VCaP (cell line): ENCODE data around the gene NPHP4.

Source experiments
- H3K27ac ChIP-seq: fragments of 450-650 bp; 2 replicates; pipeline ENCODE4 v1.5.1; 2017
- TF ChIP-seq, protein P1 (sequence below): fragments of 450-650 bp; conservative IDR thresholded peaks from 2 replicates; pipeline ENCODE4 v1.5.1; 2017; ENCODE audit warnings: mild to moderate bottlenecking, moderate library complexity

The NPHP4 gene

DNA sequence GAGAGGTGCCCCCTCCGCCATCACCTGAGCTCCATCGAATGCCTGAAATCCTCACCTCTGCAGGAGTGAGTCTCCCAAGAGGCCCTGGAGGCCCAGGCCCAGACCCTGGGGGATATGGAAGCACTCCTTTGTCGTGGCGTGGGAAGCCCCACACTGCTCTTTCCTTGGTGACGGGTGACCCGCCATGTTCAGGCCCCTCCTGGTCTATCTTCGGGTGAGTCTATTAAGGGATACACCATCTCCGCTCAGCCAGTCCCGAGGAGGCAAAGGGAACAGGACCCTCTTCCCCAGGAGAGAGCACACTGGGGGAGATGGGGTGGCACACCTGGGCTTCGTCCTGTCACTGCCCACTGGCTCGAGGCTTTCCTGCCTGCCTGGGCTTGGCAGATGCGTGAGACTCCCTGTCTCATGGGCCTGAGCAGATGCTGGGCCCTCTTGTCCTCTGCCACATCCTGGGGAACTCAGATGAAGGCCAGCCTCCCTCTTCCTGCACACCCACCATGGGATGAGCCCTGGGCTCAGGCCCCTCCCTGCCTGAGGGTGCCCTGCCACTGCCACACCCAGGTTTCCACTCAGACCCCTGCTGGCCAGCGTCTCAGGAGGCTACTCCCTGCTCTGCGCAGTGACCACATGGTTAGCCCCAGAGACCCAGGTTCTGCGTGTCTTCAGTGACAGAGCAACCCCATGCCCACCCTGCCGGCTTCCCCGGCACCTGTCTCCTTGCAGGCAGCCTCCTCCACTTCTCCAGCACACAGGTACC lies 3.8 kb upstream of the NPHP4 start:
- TF ChIP-seq, protein P1, sequence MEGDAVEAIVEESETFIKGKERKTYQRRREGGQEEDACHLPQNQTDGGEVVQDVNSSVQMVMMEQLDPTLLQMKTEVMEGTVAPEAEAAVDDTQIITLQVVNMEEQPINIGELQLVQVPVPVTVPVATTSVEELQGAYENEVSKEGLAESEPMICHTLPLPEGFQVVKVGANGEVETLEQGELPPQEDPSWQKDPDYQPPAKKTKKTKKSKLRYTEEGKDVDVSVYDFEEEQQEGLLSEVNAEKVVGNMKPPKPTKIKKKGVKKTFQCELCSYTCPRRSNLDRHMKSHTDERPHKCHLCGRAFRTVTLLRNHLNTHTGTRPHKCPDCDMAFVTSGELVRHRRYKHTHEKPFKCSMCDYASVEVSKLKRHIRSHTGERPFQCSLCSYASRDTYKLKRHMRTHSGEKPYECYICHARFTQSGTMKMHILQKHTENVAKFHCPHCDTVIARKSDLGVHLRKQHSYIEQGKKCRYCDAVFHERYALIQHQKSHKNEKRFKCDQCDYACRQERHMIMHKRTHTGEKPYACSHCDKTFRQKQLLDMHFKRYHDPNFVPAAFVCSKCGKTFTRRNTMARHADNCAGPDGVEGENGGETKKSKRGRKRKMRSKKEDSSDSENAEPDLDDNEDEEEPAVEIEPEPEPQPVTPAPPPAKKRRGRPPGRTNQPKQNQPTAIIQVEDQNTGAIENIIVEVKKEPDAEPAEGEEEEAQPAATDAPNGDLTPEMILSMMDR, result no peak
- H3K27ac ChIP-seq, result no peak overlapping the region

DNA sequence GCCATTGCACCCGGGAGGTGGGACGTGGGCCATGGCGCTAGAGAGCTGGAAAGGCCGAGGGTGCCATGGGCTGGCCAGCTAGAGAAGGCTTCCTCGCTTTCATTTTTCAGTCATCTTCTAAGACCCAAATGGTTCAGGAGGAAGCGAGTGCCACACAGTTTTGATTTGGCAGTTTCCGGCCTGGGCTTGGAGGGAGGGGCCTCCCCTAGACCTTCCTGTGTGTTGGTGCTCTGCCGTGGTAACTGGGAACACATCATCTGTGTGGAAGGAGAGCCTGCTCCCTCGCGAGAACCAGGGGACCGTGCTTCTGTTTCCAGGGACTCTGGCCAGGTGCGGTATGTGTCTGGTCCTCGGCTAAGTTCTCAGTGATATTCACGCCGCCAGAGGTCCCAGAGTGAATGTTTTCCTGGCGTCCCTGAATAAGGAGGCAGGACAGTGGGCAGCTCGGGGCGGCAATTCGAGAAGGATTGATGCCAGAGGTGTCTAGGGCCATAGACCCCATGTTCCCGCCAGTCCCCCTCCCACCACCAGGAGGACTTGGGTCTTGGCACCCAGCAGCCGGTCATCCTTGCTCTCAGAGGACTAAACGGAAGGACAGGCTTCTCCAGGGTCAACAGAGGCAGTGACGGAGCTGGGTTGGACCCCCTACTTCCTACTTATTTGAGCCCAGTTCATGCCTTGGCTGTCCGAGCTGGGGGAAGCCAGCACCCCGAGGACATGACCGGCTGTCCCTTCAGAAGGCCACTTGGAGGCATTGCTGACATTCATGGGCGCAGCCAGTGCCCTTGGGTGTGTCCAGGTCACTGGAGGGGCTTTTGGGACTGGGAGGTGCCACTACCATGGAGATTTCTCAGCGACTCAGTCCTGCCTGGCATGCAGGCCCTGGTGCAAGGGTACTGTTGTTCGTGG lies 2.7 kb upstream of the NPHP4 start:
- H3K27ac ChIP-seq, result no peak overlapping the region
- TF ChIP-seq, protein P1, result no peak

DNA sequence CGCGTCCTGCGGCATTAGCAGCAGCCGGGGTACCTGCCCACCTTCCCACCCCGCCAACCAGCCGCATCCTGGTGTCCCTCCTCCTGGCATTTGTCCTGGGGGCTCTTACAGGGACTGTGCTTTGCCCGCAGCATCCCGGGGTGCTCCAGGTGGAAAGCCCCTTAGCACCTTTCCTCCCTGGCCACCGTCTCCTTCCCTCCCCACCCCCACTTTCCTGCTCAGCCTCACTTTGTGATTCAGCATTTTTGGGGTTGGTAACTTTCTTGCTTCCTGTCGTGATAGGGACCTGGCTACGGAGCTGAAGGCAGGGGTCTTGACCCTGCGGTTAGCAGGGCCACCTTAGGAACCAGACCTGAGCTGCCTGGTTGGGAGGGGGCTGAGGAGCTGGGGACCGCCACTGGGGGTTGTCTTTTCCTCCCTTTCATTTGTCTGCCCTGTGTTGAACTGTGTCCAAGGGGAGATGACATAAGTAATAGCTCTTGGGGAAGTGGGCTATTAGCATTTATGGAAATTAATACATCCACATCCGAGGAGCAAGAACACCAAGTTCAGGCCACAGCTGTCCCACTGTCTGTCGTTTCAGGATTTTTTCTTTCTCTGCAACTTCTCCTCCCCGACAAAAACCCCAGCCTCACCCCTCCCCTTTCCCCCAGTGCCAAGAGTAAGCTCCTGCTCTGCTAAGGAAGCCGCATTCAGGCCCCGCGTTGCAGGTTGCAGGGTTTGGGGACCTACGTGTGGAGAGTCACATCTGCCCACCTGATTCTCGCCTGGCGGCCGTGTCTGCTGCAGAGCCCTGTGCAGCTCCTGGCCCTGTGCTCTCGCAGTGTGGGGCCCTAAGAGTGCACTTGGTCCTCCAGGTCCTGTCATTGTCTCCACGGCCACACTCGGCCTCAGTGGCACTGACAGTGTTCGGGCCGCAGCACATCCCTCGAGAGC lies 1.6 kb upstream of the NPHP4 start:
- H3K27ac ChIP-seq, result peak overlapping the region; percentile 78; the same call in 1 of the 2 replicates
- TF ChIP-seq, protein P1, result no peak

DNA sequence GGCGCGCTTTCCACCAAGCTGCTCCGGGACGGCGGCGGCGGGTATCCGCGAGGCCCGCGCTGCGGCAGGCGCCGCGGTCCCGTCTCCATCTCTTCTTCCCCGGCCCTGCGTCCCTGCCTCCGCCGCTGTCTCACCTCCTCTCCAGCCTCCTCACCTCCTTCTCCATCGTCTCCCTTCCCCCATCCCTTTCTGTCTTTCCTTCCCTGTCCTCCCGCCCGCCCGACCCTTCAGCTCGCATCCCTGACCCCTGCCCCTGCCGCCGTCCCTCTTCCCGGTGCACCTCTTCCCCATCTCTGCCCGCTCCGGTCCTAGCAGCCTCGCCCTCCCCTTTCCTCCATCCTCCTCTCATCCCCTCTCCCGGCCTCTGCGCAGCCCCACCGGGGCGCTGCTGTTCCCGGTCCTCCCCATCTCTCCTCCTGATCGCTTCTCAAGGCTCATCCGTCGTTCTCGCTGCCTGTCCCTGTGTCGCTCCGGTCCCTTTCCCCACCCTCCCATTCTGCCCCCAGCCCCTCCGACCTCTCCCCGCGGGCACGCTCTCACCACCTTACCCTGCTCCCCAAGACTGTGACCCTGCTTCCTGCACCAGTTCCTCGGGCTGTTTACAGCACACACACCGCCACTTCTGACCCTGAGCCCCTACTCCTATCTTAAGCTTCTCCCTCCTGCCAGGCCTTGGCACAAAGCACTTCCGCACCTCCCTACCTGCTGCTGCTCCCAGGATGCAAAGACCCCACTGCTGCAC lies 760 bp upstream of the NPHP4 start:
- TF ChIP-seq, protein P1, result no peak
- peak overlapping the region; percentile 78; the same call in 1 of the 2 replicates for H3K27ac ChIP-seq

DNA sequence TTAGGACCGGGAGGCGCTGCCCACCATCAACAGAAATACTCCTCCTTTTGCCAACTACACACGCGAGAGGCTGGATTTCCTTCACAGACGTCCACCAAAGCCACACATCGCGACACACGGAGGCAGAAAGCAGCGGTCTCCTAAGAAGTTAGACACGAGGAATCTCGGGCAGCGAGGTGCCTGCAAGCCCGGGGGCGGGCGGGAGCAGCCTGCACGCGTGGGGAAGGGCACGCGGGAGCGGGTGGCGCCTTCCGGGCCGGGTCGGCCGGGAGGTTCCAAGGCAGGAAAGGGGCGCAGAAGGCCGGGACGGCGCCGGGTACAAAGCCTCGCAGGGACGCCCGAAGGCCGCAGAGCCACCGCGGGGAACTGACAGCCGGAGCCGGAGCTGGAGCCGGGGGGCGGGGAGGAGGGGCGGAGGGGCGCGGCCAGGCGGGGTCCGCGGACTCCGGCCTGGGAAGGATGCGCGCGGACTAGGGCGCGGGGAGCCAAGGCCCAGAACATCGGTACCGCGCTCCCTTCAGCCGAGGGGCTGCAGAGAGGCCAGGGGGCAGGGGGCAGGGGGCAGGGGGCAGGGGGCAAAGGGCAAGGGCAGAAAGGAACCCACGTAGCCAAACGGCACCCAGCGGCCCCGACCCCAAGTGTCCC lies 722 bp downstream of the NPHP4 start:
- H3K27ac ChIP-seq, result peak overlapping the region; percentile 78

DNA sequence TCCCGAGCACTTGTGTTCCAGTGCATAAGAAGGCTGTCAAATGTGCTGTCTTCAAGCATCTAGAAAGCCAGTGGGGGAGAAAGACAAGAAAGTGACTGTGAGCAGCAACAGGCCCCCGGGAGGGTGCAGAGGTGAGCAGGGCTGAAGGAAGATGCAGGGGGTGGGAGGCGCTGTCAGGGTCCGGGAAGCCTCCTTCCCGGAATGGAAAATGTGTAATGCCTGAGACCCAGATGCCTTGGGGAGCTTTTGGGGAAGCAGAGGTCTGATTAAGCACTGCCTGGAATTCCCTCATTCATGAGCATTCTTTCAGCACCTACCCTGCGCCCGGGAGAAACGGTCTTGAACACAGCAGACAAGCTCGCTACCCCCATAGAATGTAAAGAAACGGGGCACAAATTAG lies 1.3 kb downstream of the NPHP4 start:
- peak overlapping the region; percentile 78 for H3K27ac ChIP-seq
- TF ChIP-seq, protein P1, result no peak

More for the DNA sequence above, 722 bp downstream of the NPHP4 start:
- TF ChIP-seq, protein P1, result no peak
